ENCODE results near the gene MALSU1.

- TF ChIP-seq TAF1 (IDR thresholded peaks at IDR 0.05; ENCODE audit: borderline replicate concordance, low read depth, low read length): no peak
- no peak for TF ChIP-seq POLR2A (IDR thresholded peaks at IDR 0.05; ENCODE audit: low read depth, low read length)
- no peak for TF ChIP-seq POLR2AphosphoS5 (IDR thresholded peaks at IDR 0.05; ENCODE audit: low read depth, low read length)
Observed at GRCh38 chr7:23341846-23342598, 42.9 kb downstream of the MALSU1 start.
